ENCODE results near the gene IRAK4.
A peak's percentile ranks its signal among the peaks of the same experiment; 100 is the strongest.
"Not testable (repeated sequence)": the region's sequence is repeated elsewhere in the genome, so short reads cannot be mapped to it uniquely, and the experiment has no call there.

IRAK4 gene

DNA sequence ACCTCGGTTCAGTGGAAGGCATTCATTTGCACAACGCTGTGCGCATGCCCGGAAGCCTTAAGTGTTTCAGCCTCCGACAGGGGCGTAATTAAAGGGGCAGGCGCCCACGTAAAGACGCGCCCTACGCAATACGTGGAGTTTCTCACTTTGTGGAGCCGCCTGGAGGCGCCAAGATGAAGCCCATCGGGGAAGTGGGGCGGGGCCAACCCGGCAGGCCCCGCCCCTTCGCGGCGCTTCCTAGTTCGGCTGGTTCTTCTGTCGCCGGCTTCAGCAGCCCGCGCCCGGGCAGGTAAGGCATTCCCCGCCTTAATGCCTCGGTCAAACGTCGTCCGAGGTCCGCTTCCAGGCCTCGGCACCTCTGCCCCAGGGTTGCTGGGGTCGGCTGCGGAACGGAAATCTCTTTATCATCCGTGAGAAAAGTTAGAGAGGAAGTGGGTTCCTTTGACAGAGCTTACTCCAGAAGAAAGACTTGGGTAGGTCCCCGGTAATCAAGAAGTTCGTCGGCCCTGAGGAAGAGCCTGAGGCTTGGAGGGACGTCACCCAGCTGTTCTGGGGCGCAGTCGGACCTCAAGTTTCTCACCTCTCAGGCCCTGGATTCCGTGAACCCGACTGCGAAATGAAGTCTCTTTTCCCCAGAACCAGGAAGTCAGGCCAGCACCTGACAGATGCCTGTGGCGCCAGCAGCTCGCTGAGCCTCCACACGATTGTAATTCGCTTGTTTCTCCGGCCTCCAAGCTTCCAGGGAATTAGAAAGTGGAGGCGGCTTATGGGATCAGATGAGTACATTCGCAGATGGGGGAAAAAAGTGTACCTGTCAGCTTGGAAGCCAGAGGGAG, at the start of gene IRAK4, which contains the start of gene PUS7L:
Gene IRAK4, plus strand, starts transcription at position 224 of the 836 bp plus-strand sequence. CDS start 9,161 bp downstream, outside the sequence.
Gene PUS7L, minus strand, starts transcription at position 63 of the 836 bp plus-strand sequence. CDS start 3,545 bp downstream, outside the sequence.
- DNase-seq: peak; percentile 95

DNA sequence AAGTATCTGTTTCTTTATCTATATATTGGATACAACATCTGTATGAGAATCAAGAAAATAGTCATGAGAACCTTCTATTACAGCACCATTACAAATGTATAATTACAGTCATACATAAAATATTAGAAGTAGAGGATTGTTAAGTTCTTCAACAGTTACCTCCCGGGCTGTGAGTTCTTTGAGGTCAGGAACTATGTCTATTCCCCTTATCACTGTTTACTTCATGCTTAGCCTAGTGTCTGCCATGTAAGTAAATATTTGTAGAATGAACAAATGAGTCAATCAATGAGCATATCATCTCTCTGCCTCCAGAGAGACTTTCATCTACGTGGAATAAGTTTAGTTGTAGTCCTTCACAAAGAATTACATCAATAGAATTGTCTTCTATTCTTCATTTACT, 47.4 kb upstream of the IRAK4 start:
- DNase-seq: no peak

DNA sequence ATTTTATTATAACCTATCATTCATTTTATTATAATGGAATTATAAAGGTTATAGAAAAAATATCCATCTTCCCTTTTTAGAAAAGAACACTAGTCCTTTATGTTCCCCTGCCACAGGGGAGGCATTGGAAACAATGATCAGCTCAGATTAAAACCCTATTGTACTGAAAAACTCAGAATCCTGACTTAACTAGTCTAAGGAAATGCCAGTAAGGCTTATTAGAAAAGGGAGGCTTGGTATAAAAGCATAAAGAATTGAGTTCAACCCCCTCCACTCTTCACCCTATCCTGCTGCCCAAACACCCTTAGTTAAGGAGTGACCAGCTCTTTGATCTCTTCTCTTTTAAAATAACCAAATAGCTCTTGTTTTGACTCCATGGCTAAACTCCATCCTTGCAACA, 36.1 kb upstream of the IRAK4 start:
- DNase-seq: no peak

DNA sequence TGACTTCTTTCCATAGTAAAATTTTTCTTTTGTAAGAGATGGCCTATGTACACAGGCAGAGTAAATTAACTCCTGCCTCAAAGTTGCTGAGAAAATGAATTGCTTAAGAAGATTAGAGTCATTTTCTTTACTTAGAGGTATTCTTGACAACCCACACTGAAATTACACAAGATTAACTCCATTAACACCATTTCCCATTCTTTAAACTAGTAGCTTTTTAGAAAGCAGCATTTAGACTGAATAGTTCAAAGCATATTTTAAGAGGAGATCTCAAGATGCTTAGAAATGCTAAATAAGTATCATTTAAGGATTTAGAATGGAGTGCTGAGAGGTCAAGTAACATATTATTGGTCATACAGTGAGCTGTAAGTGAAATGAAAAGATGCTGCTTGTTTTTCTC, 35.6 kb upstream of the IRAK4 start:
- DNase-seq: no peak

- DNase-seq: no peak
These were observed 30.6 kb upstream of the IRAK4 start for GRCh38 chr12:43728117-43728516.

DNA sequence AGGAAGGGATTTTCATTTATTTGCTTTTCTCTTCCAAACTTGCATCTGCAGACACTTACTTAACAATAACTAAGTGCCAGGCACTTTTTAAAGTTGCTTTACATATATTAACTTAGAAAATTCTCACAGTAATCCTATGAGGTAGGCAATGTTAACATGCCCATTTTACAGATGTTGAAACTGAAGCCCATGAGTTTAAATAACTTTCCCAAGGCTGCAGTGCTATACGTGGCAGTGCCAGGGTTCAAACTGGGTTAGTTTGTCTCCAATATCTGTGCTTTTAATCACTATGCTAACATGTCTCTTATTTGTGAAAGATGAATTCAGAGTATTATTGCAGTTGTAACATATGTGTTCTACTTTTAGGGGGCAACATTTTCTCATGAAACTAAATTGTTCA, 30.1 kb upstream of the IRAK4 start:
- no peak for DNase-seq

- no peak for DNase-seq
These were observed 28.5 kb upstream of the IRAK4 start for GRCh38 chr12:43730283-43730682.

DNA sequence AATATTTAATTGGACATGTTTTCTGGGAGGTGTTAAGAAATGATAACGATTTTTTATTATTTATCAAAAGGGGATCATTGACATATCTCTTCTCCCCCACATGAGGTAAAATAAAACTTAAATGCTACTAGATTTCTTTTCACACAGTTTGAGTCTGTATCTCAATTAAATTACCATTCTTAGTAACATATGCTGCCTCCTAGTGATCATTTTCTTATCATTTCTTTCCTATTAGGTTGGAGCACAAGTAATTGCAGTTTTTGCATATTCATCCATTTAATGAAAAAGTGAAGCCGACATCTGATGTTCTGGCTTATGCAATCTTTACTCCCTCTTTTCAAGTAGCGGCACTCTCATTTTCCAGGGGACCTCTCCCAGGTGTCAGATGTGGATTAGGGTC, 25.1 kb upstream of the IRAK4 start:
- DNase-seq: no peak

DNA sequence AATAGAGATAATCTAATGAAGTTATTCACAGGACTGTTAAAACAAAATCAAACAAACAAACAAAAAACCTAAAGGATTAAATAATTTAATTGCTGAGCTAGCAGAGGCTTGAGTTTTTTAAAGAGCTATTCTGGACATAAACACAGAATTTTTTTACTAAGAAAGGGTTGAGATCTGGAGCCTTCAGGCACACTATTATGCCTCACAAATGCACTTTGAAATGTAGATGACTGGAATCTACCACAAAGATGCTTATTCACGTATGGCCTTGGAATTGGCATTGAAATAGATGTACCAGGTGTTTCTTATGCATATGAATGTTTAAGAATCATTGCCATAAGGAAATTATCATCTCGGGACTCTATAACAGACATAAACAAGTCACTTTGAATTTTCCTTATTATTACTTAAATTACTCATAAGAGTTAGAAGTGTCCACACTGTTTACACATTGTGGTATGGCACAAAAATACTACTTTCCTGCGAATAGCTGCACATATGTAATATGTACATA, 21.8 kb upstream of the IRAK4 start:
- no peak for DNase-seq

DNA sequence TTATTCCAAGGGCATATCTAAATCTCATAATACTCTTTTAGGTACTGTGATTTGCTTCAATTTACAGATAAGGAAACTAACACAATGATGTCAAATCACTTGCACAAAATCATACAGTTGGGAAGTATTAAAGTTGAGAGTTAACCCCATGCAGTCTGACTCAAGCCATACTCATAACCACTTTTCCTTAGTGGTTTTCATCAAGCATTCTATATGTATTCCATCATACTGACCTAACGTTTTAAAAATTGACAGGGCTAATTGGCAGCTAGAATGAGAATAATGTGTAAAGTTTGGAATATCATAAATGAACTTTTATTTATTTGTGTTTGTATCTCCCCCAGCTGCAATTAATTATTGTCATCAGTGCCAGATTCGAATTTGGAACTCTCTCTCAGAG, 21.1 kb upstream of the IRAK4 start:
- DNase-seq: no peak

GRCh38 chr12:43740511-43741100, 18.1 kb upstream of the IRAK4 start:
- DNase-seq: no peak

DNA sequence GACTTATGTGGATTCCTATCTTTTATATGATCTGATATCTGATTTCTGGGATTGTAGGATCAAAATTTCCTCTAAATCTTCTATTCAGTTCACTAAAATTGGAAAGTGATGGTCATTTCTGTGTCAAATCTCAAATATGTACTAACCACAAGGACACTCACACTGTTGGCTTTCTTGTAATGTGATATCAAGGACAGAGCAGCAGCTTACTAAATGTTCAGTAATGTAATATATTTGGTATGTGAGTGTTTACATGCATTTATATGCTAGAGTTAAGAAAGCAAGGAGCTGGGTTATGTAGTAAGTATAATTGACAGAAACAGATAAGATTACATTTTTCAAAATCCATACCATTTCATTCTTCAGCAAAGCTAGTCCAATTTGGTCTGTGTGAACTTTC, 16.6 kb upstream of the IRAK4 start:
- no peak for DNase-seq

DNA sequence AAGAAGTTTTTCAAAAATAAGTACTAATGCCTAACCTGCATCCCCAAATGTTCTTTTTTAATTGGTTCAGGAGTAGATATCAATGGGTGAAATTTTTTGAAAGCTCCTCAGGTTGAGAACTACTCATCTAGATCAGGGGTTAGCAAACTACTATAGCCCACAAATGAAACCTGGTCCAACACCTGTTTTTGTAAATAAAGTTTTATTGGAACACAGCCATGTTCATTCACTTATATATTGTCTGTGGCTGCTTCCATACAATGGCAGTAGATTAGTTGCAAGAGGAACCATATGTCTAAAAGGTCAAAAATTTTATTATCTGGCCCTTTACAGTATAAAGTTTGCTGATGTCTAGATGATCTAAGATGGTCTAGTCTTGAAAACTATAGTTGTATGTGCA, 13.9 kb upstream of the IRAK4 start:
- DNase-seq: no peak

DNA sequence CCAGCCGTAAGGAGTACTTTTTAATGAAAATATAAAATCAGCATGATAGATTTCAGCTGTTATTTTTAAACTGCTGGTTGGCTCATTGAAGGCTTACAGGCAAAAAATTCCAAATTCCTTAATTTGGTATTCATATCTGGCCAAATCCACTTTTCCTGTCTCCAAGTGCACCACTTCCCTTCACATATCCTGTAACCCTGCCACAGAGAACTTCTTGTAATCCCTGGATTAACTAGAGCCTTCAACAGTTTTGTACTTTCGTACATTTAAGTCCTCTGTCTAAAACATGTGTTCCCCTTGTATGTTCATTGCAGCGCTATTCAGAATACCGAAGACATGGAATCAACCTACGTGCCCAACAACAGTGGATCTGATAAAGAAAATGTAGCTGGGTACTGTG, 9.7 kb upstream of the IRAK4 start:
- no peak for DNase-seq

DNA sequence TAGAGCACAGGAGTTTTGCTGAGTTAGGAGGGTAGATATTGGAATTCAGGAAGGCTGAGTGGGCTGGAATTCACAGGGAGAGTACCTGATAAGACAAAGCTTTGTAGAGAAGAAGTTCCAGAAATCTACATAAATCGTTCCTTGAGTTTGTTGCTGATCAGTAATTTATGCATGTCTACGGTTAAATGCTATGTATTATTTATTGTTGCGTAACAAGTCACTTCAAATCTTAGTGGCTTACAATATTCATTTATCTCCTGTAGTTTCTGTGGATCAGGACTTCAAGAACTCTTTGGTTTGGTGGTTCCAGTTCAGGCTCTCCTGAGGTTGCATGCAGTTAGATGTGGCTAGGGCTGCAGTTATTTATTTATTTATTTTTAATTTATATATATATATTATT, 7.9 kb upstream of the IRAK4 start:
- no peak for DNase-seq

GRCh38 chr12:43751360-43751759, 7.4 kb upstream of the IRAK4 start:
- not testable (repeated sequence) for DNase-seq

GRCh38 chr12:43754015-43754414, 4.7 kb upstream of the IRAK4 start:
- no peak for DNase-seq

DNA sequence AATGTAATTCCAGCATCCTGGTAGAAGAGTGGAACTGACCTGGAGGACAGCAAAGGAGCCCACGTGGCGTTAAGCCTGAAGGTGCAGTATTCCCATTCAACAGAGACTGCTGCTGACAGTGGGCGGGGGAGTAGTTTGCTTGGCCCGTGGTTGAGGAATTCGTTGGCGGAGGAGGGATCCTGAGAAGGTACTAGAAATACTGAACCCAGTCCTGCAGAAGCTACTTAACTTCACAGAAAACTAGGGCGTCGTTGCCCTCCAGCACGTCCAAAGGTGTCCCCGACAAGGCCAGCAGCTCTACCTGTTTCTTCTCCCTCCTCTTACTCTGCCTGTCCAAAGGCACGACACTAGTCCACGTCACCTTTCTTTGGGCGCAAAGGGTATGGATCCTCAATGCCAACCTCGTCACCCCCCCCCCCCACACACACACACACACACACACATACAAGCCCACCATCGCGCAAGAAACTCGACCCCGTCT, 464 bp upstream of the IRAK4 start:
- DNase-seq: no peak

DNA sequence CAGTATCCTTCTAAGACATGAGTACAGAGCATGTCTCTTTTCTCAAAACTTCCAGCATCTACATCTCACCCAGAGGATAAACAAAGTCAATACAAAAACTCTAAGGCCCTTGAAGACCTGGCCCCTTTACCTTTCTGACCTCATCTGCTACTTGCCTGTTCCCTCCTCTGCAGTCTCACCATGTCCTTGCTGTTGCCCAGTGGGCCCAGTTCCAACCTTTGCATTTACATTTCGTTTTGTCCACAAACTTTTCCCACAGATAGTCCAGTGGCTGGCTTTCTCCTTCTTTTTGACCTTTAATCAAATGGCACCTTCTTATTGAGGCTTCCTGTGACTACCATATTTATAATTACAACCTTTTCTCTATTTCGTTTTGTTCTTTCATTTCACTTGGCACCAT, 1.6 kb downstream of the IRAK4 start:
- DNase-seq: no peak

GRCh38 chr12:43761500-43761899, 2.7 kb downstream of the IRAK4 start:
- no peak for DNase-seq

DNA sequence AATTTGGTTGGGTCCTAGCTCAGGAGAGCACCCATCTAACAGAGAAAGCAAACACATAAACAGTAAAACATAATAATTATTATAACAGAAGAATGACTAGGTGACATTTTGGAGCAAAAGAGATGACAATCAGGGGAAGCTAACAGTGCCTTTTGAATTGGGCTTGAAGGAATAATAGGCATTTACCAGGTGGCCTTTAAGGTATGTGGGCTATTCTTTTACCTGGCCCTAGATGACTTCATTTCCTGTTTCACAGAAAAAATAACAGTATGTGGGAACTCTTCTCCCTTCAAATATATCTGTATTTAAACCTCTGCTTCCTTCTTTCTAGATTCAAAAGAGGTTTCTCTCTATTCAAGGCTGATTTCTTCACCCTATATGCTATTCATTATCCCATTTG, 3.8 kb downstream of the IRAK4 start:
- no peak for DNase-seq

DNA sequence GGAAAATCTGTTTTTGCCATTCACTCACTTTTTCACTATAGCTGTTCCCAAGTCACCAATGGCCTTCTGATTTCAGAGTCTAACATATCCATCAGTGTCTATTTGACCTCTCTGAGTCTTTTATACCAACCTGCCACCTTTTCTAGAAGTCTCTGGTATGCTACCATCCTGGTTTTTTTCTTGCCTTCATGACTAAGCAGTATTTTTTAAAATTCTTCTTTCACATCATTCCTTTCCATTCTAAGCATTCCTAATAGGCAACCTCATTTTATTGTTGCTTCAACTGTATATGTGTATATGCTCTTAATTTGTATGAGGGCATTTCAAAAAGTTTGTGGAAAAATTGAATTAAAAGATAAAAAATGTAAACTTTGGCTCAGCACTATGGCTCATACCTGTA, 5.0 kb downstream of the IRAK4 start:
- DNase-seq: no peak

GRCh38 chr12:43764528-43764927, 5.8 kb downstream of the IRAK4 start:
- DNase-seq: no peak

DNA sequence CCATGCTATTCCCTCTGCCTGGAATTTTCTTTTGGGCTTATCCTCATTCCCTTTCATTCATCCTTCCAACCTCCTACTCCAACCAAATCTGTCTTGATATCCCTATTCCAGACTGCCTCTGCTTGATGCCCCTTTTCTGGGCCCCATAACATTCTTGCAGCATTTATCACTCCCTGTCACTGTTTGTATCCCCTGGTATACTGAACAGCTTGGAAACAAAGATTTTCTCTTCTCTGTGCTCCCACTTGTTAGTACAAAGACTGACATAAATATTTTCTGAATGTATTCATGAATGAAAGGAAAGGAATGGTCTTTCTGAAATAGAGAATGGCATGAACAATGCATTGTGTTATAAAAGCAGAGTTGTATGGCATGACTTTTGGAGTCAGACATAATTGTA, 7.5 kb downstream of the IRAK4 start:
- no peak for DNase-seq
